Measurements from ENCODE around the gene NDUFAF8. TPM values are rescaled to one million over a fixed set of nuclear protein-coding genes. Genes with fewer than 3 reads are reported as not detected.

NDUFAF8 gene
- total RNA-seq, 2 donors from 2014 or later, result 33.4 to 68.0 TPM

DNA sequence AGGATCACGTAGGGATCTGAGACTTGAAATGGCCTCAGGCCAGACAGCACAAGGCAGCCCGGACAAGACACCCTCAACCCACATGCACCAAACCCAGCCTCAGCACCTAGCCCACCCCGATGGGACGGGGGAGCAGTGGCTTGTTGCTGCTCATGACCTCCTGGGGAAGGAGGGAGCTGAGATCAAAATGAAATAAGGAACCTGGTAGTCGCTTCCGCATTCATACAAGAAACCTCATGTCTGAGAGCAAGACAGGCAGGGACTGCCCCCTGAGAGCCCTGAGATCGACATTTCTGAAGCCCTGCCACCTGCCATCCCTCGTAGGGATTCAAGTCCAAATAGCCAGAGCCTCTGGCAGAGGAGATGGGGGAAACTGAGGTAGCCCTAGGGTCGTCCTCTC lies 10.7 kb upstream of the NDUFAF8 start:
- Mint-ChIP-seq H3K36me3 (ENCODE audit: low read depth) (peaks cover 16% of the 10 kb centered on the region), H3K4me1 (peaks cover 4% of the 10 kb centered on the region), H3K9me3 (no peaks in the 10 kb centered on the region), H3K27ac (no peak overlapping the region), H3K27me3 (no peaks in the 10 kb centered on the region), H3K4me3 (no peak overlapping the region)
- no peak for ATAC-seq (replicated peaks)

DNA sequence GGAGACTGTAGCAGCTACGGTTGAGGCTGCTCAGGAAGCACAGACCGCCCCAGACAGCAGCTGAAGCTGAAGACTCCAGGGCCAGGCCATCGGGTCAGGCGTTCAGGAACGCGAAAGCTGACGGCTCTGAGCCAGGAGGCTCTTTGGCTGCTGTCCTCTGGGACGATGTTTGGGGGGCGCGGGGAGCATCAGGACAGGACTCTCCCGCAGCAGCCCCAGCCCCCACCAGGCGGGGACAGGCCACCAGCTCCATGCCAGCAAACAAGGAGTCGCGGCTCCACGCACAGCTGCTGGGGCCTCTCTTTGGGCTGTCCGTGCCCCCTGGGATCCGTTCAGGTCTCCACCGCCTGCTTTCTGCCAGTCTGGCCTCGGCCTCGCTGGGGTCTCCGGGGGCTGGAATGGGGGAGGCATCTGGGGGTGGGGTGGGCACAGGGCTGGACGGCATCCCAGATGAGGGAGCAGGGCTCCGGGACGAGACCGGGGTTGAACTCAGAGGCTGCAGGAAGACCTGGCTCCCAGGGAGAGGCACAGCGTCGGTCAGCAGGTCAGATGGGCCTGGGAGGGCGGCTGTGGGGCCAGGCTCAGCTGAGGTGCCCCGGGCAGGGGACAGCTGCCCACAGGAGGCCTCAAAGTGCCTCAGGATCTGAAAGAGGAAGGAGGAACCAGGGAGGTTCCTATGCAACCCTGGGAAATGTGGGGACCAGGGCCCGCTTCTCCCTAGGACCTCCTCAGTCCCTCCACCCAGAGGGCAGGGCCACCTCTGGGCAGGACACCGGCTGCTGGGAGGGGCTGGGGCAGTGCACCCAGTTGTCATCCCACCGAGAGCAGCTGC lies 10.1 kb upstream of the NDUFAF8 start:
- H3K4me3 Mint-ChIP-seq, result no peak overlapping the region
- no peaks in the 10 kb centered on the region for H3K4me1 Mint-ChIP-seq
- ATAC-seq (replicated peaks), result no peak
- H3K27ac Mint-ChIP-seq, result no peak overlapping the region
- peaks cover 16% of the 10 kb centered on the region for H3K36me3 Mint-ChIP-seq (ENCODE audit: low read depth)
- no peaks in the 10 kb centered on the region for H3K27me3 Mint-ChIP-seq
- no peaks in the 10 kb centered on the region for H3K9me3 Mint-ChIP-seq

DNA sequence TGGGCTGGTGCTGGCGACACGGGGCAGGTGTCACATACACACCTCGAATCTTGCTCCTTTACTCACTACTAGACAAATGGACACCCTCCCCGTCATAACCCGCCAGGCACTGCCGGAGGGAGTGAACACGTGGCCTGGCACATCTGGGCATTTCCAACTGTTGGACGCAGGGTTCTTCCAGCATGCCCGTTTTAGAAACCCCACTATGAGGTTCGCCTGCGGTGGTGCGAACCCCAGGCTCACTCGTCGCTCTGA lies 9.5 kb upstream of the NDUFAF8 start:
- H3K4me1 Mint-ChIP-seq, result peaks cover 1% of the 10 kb centered on the region

DNA sequence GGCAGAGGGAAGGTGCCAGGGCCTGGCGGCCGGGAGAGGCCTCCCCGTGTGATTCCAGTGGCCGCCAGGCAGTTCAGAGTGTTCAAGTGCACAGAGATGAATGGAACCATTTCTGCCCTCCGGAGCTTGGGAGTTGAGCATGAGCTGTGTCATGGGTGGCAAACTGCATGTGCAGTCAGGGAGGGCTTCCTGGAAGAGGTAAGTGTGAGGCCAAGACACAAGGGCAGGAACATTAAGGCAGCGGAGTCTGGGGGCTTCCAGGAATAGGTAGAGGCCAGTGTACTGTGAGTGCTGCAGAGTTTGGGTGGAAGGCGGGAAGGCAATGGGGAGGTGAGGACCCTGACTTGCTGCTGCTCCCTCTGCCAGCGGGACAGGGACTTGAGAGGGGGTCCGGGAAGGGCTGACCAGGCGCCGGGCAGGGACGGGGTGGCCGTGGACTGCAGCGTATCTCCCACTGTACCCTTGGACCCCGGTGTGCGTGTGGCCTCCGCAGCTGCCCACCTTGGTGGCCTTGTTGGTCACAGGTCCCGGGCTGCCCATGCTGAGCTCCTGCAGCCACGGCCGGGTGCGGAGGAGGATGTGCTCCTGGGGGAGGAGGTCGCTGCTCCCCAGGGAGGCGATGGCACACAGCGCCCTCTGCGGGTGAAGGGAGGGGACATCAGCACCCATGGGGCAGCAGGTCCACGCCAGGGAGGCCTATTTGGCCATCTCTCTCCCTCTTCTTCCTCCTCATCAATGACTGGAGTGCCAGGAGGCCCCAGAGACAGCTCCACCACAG lies 8.9 kb upstream of the NDUFAF8 start:
- Mint-ChIP-seq H3K4me1 (peaks cover 7% of the 10 kb centered on the region), H3K27me3 (no peaks in the 10 kb centered on the region)

More for the DNA sequence above, 9.5 kb upstream of the NDUFAF8 start:
- H3K36me3 Mint-ChIP-seq (ENCODE audit: low read depth), result peaks cover 16% of the 10 kb centered on the region
- H3K9me3 Mint-ChIP-seq, result no peaks in the 10 kb centered on the region
- ATAC-seq (replicated peaks), result no peak
- no peak overlapping the region for H3K27ac Mint-ChIP-seq
- no peaks in the 10 kb centered on the region for H3K27me3 Mint-ChIP-seq
- H3K4me3 Mint-ChIP-seq, result no peak overlapping the region

DNA sequence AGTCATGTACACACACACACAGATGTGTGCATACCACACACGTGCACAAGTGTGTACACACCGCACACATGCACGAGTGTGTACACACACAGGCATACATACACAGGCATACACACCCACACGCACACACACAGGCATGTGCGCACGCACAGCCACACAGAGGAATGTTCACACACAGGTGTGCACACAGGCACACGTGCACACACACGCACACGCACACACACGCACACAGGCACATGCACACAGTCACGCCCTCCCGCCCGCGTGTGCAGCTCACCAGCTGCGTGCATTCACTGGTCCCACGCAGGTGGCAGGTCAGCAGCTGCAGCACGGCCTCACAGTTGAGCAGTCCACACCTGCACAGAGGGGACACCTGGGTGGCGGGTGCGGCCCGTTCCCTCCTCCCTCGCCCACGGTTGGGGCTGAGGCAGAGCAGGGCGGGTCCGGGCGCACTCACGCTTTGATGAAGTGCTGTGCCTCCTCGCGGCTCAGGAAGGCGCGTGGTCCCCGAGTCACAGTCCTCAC lies 7.9 kb upstream of the NDUFAF8 start:
- H3K4me1 Mint-ChIP-seq, result peaks cover 7% of the 10 kb centered on the region
- ATAC-seq (replicated peaks), result no peak
- H3K9me3 Mint-ChIP-seq, result no peaks in the 10 kb centered on the region
- no peaks in the 10 kb centered on the region for H3K27me3 Mint-ChIP-seq
- no peak overlapping the region for H3K4me3 Mint-ChIP-seq
- H3K36me3 Mint-ChIP-seq (ENCODE audit: low read depth), result peaks cover 16% of the 10 kb centered on the region
- no peak overlapping the region for H3K27ac Mint-ChIP-seq

More for the DNA sequence above, 8.9 kb upstream of the NDUFAF8 start:
- Mint-ChIP-seq H3K36me3 (ENCODE audit: low read depth) (peaks cover 16% of the 10 kb centered on the region), H3K9me3 (no peaks in the 10 kb centered on the region), H3K27ac (no peak overlapping the region), H3K4me3 (no peak overlapping the region)
- no peak for ATAC-seq (replicated peaks)

DNA sequence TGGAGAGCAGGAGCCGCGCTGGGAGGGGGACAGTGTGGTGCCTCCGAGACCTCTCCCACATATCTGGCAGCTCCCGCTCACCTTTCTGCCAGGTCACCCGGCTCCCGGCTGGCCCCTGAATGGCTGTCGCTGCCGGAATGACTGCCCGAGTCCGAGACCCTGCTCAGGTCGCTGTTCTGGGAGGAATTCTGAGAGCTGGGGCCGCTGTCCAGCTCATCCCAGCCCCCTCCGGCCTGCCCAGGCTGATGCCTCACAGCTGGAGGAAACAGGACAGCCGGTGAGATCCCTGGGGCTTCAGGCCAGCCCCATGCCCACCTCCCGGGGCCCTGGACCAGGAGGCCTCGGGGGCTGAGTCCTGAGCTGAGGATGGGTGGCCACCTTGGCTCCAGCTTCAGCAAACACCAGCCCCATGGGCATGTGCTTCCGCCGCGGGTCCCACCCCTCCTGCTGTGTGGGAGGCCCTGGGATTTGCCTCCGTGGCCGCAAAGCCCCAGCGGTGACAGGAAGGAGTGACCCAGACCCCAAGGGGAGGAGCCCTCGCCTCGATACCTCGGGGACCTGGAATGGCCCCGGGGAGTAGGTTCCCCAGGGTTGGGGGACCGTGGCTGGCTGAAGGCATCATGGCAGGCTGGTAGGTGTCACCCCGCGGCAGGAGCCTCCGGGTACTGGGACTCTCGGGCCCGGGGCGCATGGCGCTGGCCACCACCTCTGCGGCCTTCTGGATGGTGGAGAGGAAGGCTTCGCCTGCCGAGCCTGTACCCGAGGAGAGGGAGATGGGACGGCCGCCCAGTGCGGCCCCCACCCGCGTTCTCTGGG lies 7.1 kb upstream of the NDUFAF8 start:
- no peaks in the 10 kb centered on the region for H3K9me3 Mint-ChIP-seq
- H3K27ac Mint-ChIP-seq, result no peak overlapping the region

DNA sequence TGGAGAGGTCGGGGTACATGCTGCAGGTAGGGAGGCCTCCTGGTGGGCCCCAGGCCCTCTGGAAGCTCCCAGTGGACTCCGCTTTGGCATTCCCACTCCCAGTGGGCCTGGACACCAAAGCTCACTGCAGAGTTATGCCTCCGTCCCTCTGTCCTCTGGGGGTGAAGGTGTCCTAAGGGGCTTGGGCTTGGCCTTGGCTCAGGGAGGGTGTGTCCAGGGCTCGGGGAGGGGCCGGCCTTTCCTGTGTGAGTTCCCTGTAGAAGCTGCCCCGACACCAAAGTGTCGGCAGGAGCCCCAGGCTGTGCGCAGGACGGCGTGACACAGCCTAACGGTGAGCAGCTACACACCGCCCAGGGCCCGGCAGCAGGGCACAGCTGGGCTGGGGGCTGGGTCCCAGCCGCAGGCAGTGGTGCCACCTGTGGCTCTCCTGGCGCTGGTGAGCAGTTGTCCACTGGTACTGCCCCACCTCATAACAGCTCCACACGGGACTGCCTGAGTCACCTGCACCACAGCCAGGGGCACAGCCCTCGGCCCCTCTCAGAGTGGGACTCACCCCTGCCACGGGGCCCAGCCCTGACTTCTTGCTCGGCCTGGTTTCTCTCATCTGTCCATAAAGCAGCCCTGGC lies 6.4 kb upstream of the NDUFAF8 start:
- peaks cover 16% of the 10 kb centered on the region for H3K36me3 Mint-ChIP-seq (ENCODE audit: low read depth)
- no peaks in the 10 kb centered on the region for H3K27me3 Mint-ChIP-seq

More for the DNA sequence above, 7.1 kb upstream of the NDUFAF8 start:
- peaks cover 7% of the 10 kb centered on the region for H3K4me1 Mint-ChIP-seq
- H3K4me3 Mint-ChIP-seq, result no peak overlapping the region
- H3K36me3 Mint-ChIP-seq (ENCODE audit: low read depth), result peaks cover 16% of the 10 kb centered on the region
- no peak for ATAC-seq (replicated peaks)
- H3K27me3 Mint-ChIP-seq, result no peaks in the 10 kb centered on the region

DNA sequence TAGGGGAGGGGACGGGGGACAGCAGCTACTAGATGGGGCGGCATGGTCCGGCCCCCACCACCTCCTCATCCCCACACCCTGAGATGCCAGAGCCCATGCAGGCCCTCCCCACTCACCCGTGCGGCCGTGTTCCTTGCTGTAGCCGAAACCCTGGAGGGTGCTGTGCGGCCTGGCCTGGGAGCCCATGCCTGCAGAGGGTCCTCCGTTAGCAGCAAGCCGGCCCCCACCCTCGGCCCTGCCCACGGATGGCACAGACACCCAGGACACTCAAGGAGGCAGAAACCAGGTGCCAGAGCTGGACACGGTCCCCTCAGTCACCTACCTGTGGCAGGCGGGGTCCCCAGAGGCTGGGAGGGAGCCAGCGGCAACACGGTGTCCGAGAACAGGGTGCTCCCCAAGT lies 5.8 kb upstream of the NDUFAF8 start:
- Mint-ChIP-seq H3K27ac (no peak overlapping the region), H3K27me3 (no peaks in the 10 kb centered on the region), H3K36me3 (ENCODE audit: low read depth) (peaks cover 16% of the 10 kb centered on the region), H3K9me3 (no peaks in the 10 kb centered on the region), H3K4me3 (no peak overlapping the region), H3K4me1 (peaks cover 16% of the 10 kb centered on the region)
- ATAC-seq (replicated peaks), result no peak

More for the DNA sequence above, 6.4 kb upstream of the NDUFAF8 start:
- Mint-ChIP-seq H3K9me3 (no peaks in the 10 kb centered on the region), H3K27ac (no peak overlapping the region), H3K4me3 (no peak overlapping the region), H3K4me1 (peaks cover 13% of the 10 kb centered on the region)
- ATAC-seq (replicated peaks), result no peak

DNA sequence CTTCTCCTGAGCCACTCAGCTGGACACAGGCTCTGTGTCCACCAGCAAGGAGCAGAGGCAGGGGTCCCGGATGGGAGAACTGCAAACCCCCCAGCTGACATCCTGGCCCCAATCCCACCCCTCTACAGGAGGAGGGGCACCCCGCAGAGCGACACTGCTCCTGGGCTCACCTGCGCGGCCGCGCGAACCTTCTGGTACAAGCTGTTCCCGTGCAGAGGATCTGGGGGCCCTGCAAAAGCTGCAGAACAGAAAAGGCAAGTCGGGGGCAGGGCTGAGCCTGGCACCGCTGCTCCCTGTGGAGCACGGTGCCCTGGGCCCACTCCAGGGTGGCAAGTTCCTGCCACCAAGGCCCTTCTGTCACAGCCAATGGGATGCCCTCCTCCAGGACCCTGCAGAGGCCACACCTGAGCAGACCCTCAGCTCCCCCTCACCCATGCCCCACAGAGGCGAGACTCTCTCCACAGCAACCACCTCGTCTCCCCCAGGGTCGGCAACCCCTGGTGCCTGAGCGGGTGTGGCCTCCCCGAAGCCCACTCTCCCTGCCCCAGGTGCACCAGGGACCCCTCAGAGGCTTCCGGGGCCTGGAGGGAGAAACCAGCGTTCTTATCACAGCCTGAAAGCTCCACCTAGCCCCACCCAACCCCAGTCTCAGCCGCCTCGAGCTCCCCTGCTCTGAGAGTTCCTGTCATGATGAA lies 5.2 kb upstream of the NDUFAF8 start:
- H3K27ac Mint-ChIP-seq, result no peak overlapping the region

DNA sequence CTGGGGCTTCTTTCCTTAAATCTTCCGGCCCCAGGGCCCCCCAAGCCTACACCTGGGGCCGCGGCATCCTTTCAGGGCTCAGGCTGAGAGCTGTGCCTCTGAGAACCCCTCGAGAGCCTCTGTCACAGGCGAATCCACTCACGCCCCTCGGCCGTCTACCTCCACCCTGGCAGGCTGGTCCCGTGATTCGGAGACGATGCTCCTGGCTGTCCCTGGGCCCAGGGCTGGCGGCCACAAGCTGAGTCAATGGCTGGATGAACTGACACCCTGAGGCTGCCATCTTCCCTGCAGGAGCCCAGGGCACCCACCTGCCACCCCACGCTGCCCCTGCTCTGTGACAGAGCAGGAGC lies 4.6 kb upstream of the NDUFAF8 start:
- H3K4me3 Mint-ChIP-seq, result no peak overlapping the region

More for the DNA sequence above, 5.2 kb upstream of the NDUFAF8 start:
- no peaks in the 10 kb centered on the region for H3K27me3 Mint-ChIP-seq
- H3K9me3 Mint-ChIP-seq, result no peaks in the 10 kb centered on the region
- ATAC-seq (replicated peaks), result no peak
- H3K4me1 Mint-ChIP-seq, result peaks cover 16% of the 10 kb centered on the region
- peaks cover 16% of the 10 kb centered on the region for H3K36me3 Mint-ChIP-seq (ENCODE audit: low read depth)
- H3K4me3 Mint-ChIP-seq, result no peak overlapping the region

DNA sequence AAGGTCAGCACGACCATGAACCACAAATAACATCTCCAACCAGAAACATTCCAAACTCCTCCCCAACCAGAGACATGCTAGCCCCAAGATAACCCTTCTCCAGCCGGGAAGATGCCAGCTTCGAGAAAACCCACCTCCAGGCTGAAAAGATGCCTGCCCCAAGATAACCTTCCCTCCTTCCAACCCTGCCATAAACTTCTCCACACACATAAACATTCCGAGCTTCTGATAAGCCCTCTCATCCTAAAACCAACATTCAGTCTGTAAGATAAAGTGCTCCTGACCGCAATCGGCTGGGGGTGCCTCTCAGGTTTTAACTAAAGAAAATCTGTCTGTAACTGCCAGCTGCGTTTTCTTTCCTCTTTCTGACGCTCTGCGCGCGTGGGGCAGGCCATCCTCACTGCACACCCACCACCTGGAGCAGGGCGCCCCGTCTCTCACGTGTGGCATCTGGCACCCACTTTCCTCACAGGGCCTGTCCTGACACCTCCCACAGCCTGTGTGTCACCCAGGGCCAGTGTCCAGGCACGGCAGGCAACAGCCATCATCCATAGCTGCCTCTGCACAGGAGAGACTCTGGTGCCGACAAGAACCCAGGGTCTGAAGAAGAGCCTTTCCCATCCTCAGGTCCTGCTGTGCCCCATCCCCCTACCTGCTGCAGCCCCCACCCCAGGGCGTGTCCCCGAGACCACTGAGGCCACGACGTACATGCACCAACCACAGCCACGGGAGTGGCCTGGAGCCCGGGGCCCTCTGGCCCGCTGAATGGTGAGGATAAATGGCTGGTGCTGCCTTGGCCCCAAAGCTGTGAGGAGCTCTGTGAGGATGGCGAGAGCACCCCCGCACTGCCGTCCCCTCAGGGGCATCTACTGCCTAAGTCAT lies 3.9 kb upstream of the NDUFAF8 start:
- Mint-ChIP-seq H3K27ac (peak overlapping the region; percentile 79), H3K4me1 (peaks cover 16% of the 10 kb centered on the region), H3K27me3 (no peaks in the 10 kb centered on the region), H3K4me3 (no peak overlapping the region), H3K36me3 (ENCODE audit: low read depth) (peaks cover 12% of the 10 kb centered on the region), H3K9me3 (no peaks in the 10 kb centered on the region)
- ATAC-seq (replicated peaks), result no peak

More for the DNA sequence above, 4.6 kb upstream of the NDUFAF8 start:
- ATAC-seq (replicated peaks), result no peak
- Mint-ChIP-seq H3K9me3 (no peaks in the 10 kb centered on the region), H3K27ac (peak overlapping the region; percentile 79), H3K36me3 (ENCODE audit: low read depth) (peaks cover 16% of the 10 kb centered on the region), H3K4me1 (peaks cover 16% of the 10 kb centered on the region), H3K27me3 (no peaks in the 10 kb centered on the region)

DNA sequence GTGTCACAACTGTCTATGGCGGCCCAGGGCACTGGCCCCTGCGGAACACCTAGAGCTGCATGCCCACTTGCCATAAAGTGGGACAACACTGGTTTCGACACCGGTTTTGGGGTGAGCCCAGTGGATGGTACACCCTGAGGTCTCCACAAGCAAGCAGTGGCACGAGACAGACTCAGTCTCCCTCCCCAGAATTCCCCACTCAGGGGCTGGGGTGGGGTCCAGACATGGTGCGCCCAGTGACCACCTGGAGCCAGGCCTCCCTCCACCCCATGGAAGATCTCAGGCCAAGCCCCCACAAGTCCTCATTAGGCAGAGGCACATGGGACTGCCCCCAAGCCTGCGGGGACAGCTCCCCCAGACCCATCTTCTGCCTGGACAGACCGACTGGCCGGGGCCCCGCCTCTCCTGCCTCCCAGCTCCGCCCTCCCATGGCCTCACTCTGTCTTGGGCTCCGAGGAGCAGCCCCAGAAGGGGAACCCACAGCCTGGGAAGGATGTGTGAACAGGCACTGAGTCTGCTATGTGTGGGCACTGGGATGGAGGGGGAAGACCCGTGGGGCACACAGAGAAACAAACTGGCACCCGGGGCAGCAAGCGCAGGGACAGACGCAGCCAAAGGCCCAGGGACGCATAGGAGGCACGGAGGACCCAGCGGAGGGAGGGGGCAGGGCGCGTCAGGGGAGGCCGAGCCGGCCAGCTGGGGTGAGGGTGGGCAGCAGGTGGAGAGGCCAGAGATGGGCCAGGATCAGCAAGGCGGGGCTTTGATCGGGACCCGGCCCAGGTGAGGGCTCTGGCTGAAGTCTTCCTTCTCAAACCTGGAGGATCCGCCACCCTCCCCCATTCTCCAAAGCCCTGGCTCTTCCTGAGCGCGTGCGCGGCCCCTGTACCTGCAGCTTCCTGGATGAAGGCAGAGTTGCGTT lies 3.0 kb upstream of the NDUFAF8 start:
- no peaks in the 10 kb centered on the region for H3K27me3 Mint-ChIP-seq
- no peak overlapping the region for H3K27ac Mint-ChIP-seq
- no peak for ATAC-seq (replicated peaks)
- no peaks in the 10 kb centered on the region for H3K9me3 Mint-ChIP-seq
- no peak overlapping the region for H3K4me3 Mint-ChIP-seq
- peaks cover 16% of the 10 kb centered on the region for H3K4me1 Mint-ChIP-seq
- peaks cover 15% of the 10 kb centered on the region for H3K36me3 Mint-ChIP-seq (ENCODE audit: low read depth)

Measured in activated T-helper 17 cell treated with anti-CD3 and anti-CD28 coated beads, Interleukin-2, amount 50 U/mL, for 72 hours (primary cell).